ENCODE results near the gene NAMPT. TPM values are rescaled to one million over a fixed set of nuclear protein-coding genes. Genes with fewer than 3 reads are reported as not detected.
"Not testable (repeated sequence)": the region's sequence is repeated elsewhere in the genome, so short reads cannot be mapped to it uniquely, and the experiment has no call there.

NAMPT gene
- total and polyA plus RNA-seq, 2 donors (not counting 1 experiment from before 2014, with no cell fraction given) = 57.7 to 155 TPM

- DNase-seq (ENCODE audit: low read depth in 2 of 2) = peak in 1 of 2 donors; percentile 52
- no peaks in the 10 kb centered on the region for H4K20me1 ChIP-seq (ENCODE audit: control insufficient read depth, extremely low read depth, insufficient read depth, low read length)
- no peak overlapping the region for H3K4me2 ChIP-seq (ENCODE audit: extremely low read depth, insufficient read depth, low read length)
- H3K9ac ChIP-seq (ENCODE audit: insufficient read depth, low read length) = no peak overlapping the region
- H2AFZ ChIP-seq (ENCODE audit: low read length) = no peak overlapping the region
- no peaks in the 10 kb centered on the region for H3K27me3 ChIP-seq (ENCODE audit: control insufficient read depth, insufficient read depth, low read length)
- no peak overlapping the region for H3K4me3 ChIP-seq (replicated peaks in 1 of 4; ENCODE audit: control extremely low read depth in 1 of 4, insufficient read depth in 1 of 4, low read depth in 3 of 4, low read length in 4 of 4)
- H3K9me3 ChIP-seq (ENCODE audit: control insufficient read depth, insufficient read depth, low read depth, low read length) = no peaks in the 10 kb centered on the region
- TF ChIP-seq EZH2 (IDR thresholded peaks at IDR 0.05; ENCODE audit: low read length, missing control alignments) (no peak), CTCF (conservative IDR thresholded peaks at IDR 0.05 in 1 of 2, IDR thresholded peaks at IDR 0.05 in 1 of 2; ENCODE audit: low read depth in 1 of 2, low read length in 2 of 2) (no peak)
- no peaks in the 10 kb centered on the region for H3K79me2 ChIP-seq (ENCODE audit: control insufficient read depth, insufficient read depth, low read length)
- peaks cover 4% of the 10 kb centered on the region for H3K4me1 ChIP-seq (ENCODE audit: control insufficient read depth, extremely low read depth, insufficient read depth, low read length)
- H3K27ac ChIP-seq (ENCODE audit: insufficient read depth, low read length) = no peak overlapping the region
- no peaks in the 10 kb centered on the region for H3K36me3 ChIP-seq (ENCODE audit: control insufficient read depth, insufficient read depth, low read length)
Observed at GRCh38 chr7:106326594-106327537, 42.1 kb upstream of the NAMPT start.

GRCh38 chr7:106324509-106324908 lies 39.7 kb upstream of the NAMPT start:
- not testable (repeated sequence) for H3K4me3 ChIP-seq (replicated peaks in 1 of 4; ENCODE audit: control extremely low read depth in 1 of 4, insufficient read depth in 1 of 4, low read depth in 3 of 4, low read length in 4 of 4); H3K27ac ChIP-seq (ENCODE audit: insufficient read depth, low read length); H3K9me3 ChIP-seq (ENCODE audit: control insufficient read depth, insufficient read depth, low read depth, low read length); H4K20me1 ChIP-seq (ENCODE audit: control insufficient read depth, extremely low read depth, insufficient read depth, low read length); H3K9ac ChIP-seq (ENCODE audit: insufficient read depth, low read length); DNase-seq (ENCODE audit: low read depth in 2 of 2); H2AFZ ChIP-seq (ENCODE audit: low read length); H3K36me3 ChIP-seq (ENCODE audit: control insufficient read depth, insufficient read depth, low read length); H3K4me2 ChIP-seq (ENCODE audit: extremely low read depth, insufficient read depth, low read length); H3K27me3 ChIP-seq (ENCODE audit: control insufficient read depth, insufficient read depth, low read length); H3K79me2 ChIP-seq (ENCODE audit: control insufficient read depth, insufficient read depth, low read length); H3K4me1 ChIP-seq (ENCODE audit: control insufficient read depth, extremely low read depth, insufficient read depth, low read length)

GRCh38 chr7:106320254-106320770 lies 35.5 kb upstream of the NAMPT start:
- not testable (repeated sequence) for H3K9ac ChIP-seq (ENCODE audit: insufficient read depth, low read length); H3K4me3 ChIP-seq (replicated peaks in 1 of 4; ENCODE audit: control extremely low read depth in 1 of 4, insufficient read depth in 1 of 4, low read depth in 3 of 4, low read length in 4 of 4); H3K36me3 ChIP-seq (ENCODE audit: control insufficient read depth, insufficient read depth, low read length); H3K27me3 ChIP-seq (ENCODE audit: control insufficient read depth, insufficient read depth, low read length); H3K4me1 ChIP-seq (ENCODE audit: control insufficient read depth, extremely low read depth, insufficient read depth, low read length); DNase-seq (ENCODE audit: low read depth in 2 of 2); H3K79me2 ChIP-seq (ENCODE audit: control insufficient read depth, insufficient read depth, low read length); H2AFZ ChIP-seq (ENCODE audit: low read length); H4K20me1 ChIP-seq (ENCODE audit: control insufficient read depth, extremely low read depth, insufficient read depth, low read length); H3K4me2 ChIP-seq (ENCODE audit: extremely low read depth, insufficient read depth, low read length); H3K9me3 ChIP-seq (ENCODE audit: control insufficient read depth, insufficient read depth, low read depth, low read length); H3K27ac ChIP-seq (ENCODE audit: insufficient read depth, low read length)

- H3K27ac ChIP-seq (ENCODE audit: insufficient read depth, low read length) = no peak overlapping the region
- no peaks in the 10 kb centered on the region for H3K9me3 ChIP-seq (ENCODE audit: control insufficient read depth, insufficient read depth, low read depth, low read length)
- no peak for TF ChIP-seq EZH2 (IDR thresholded peaks at IDR 0.05; ENCODE audit: low read length, missing control alignments)
- TF ChIP-seq CTCF (conservative IDR thresholded peaks at IDR 0.05 in 1 of 2, IDR thresholded peaks at IDR 0.05 in 1 of 2; ENCODE audit: low read depth in 1 of 2, low read length in 2 of 2) = no peak
- no peaks in the 10 kb centered on the region for H3K27me3 ChIP-seq (ENCODE audit: control insufficient read depth, insufficient read depth, low read length)
- no peak overlapping the region for H2AFZ ChIP-seq (ENCODE audit: low read length)
- no peaks in the 10 kb centered on the region for H3K36me3 ChIP-seq (ENCODE audit: control insufficient read depth, insufficient read depth, low read length)
- no peak overlapping the region for H3K9ac ChIP-seq (ENCODE audit: insufficient read depth, low read length)
- no peaks in the 10 kb centered on the region for H3K79me2 ChIP-seq (ENCODE audit: control insufficient read depth, insufficient read depth, low read length)
- DNase-seq (ENCODE audit: low read depth in 2 of 2) = no peak
- no peaks in the 10 kb centered on the region for H4K20me1 ChIP-seq (ENCODE audit: control insufficient read depth, extremely low read depth, insufficient read depth, low read length)
- no peak overlapping the region for H3K4me2 ChIP-seq (ENCODE audit: extremely low read depth, insufficient read depth, low read length)
- H3K4me3 ChIP-seq (replicated peaks in 1 of 4; ENCODE audit: control extremely low read depth in 1 of 4, insufficient read depth in 1 of 4, low read depth in 3 of 4, low read length in 4 of 4) = no peak overlapping the region
- H3K4me1 ChIP-seq (ENCODE audit: control insufficient read depth, extremely low read depth, insufficient read depth, low read length) = no peaks in the 10 kb centered on the region
Observed at GRCh38 chr7:106318482-106318881, 33.7 kb upstream of the NAMPT start.

Measured in fibroblast of lung (primary cell).